IPS-NIHi11 (cell line): ENCODE results near the gene CNOT6L.

Source experiments
- DNase-seq: peaks from one replicate; pipeline ENCODE4 v3.0.0; 2012; ENCODE audit warnings: mixed read lengths, low spot score

The CNOT6L gene

GRCh38 chr4:77820649-77821561 lies 1.7 kb upstream of the CNOT6L start:
- no peak for DNase-seq

GRCh38 chr4:77819843-77820648 lies 878 bp upstream of the CNOT6L start:
- DNase-seq: peak; percentile 91

- peak; percentile 57 for DNase-seq
Measured at GRCh38 chr4:77819404-77819842, 255 bp upstream of the CNOT6L start.

- peak; percentile 71 for DNase-seq
Measured at GRCh38 chr4:77818073-77818601, 1.0 kb downstream of the CNOT6L start.

GRCh38 chr4:77817304-77818072 lies 1.7 kb downstream of the CNOT6L start:
- DNase-seq: no peak

GRCh38 chr4:77816546-77816945 lies 2.6 kb downstream of the CNOT6L start:
- no peak for DNase-seq

GRCh38 chr4:77815636-77816035 lies 3.5 kb downstream of the CNOT6L start:
- DNase-seq: no peak

- no peak for DNase-seq
Measured at GRCh38 chr4:77805840-77806239, 13.3 kb downstream of the CNOT6L start.

- no peak for DNase-seq
Measured at GRCh38 chr4:77804471-77804870, 14.7 kb downstream of the CNOT6L start.

- DNase-seq: no peak
Measured at GRCh38 chr4:77802402-77802801, 16.8 kb downstream of the CNOT6L start.

- no peak for DNase-seq
Measured at GRCh38 chr4:77801260-77801608, 17.9 kb downstream of the CNOT6L start.

GRCh38 chr4:77800483-77801259 lies 18.5 kb downstream of the CNOT6L start:
- no peak for DNase-seq

- no peak for DNase-seq
Measured at GRCh38 chr4:77800077-77800476, 19.1 kb downstream of the CNOT6L start.

- no peak for DNase-seq
Measured at GRCh38 chr4:77798385-77798784, 20.8 kb downstream of the CNOT6L start.

- no peak for DNase-seq
Measured at GRCh38 chr4:77797239-77797638, 21.9 kb downstream of the CNOT6L start.

GRCh38 chr4:77795326-77795725 lies 23.8 kb downstream of the CNOT6L start:
- DNase-seq: no peak

GRCh38 chr4:77790146-77790545 lies 29.0 kb downstream of the CNOT6L start:
- no peak for DNase-seq

- DNase-seq: no peak
Measured at GRCh38 chr4:77788990-77789389, 30.2 kb downstream of the CNOT6L start.

GRCh38 chr4:77787969-77788368 lies 31.2 kb downstream of the CNOT6L start:
- DNase-seq: no peak

- no peak for DNase-seq
Measured at GRCh38 chr4:77785669-77786068, 33.5 kb downstream of the CNOT6L start.

- DNase-seq: no peak
Measured at GRCh38 chr4:77783895-77784294, 35.3 kb downstream of the CNOT6L start.
